DLD1 (cell line): ENCODE data around the gene TMPRSS6.

Source experiments
- in situ Hi-C: cut with HindIII; loops from 2 replicates; pipeline ENCODE4 v1.10.0; 2017; ENCODE audit warnings: low sequenced_read_pairs

The TMPRSS6 gene

DNA sequence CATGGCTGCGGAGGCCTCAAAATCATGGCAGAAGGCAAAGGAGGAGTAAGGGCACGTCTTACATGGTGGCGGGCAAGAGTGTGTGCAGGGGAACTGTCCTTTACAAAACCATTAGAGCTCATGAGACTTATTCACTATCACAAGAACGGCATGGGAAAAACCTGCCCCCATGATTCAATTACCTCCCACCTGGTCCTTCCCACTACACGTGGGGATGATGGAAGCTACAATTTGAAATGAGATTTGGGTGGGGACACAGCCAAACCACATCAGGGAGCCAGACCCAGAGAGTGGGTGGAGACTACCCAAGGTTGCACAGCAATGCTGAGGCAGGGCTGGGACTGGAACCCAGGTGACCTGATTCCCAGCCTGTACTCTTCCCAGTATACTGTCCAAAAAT, 8.6 kb upstream of the TMPRSS6 start:
- in situ Hi-C loops = no loop called here

- in situ Hi-C loops = no loop called here
These were observed 7.6 kb upstream of the TMPRSS6 start for GRCh38 chr22:37117092-37117491.

GRCh38 chr22:37115032-37115431, 5.5 kb upstream of the TMPRSS6 start:
- in situ Hi-C loops = no loop called here

GRCh38 chr22:37113757-37114156, 4.2 kb upstream of the TMPRSS6 start:
- in situ Hi-C loops = no loop called here

GRCh38 chr22:37112084-37112728, 2.7 kb upstream of the TMPRSS6 start:
- in situ Hi-C loops = no loop called here

GRCh38 chr22:37111156-37111717, 1.7 kb upstream of the TMPRSS6 start:
- in situ Hi-C loops = no loop called here

GRCh38 chr22:37107816-37108621, 1.5 kb downstream of the TMPRSS6 start:
- in situ Hi-C loops = no loop called here

DNA sequence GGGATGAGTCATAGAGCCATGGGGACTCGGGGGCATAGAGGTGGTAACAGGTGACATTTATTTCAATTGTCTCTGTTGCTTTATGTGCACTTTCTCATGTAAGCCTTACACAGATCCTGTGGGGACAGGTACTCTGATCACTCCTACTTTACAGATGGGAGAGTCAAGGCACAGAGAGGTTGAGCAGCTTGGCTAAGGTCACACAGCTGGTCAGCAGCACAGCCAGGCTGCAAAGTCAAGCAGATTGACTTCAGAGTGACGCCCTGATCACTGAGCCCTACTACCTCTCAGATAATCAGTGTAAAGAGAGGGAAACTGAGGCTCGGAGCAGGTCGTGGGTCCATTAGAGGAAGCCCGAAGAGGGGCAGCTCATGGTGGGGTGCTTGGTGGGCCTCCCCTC, 3.5 kb downstream of the TMPRSS6 start:
- in situ Hi-C loops = no loop called here

DNA sequence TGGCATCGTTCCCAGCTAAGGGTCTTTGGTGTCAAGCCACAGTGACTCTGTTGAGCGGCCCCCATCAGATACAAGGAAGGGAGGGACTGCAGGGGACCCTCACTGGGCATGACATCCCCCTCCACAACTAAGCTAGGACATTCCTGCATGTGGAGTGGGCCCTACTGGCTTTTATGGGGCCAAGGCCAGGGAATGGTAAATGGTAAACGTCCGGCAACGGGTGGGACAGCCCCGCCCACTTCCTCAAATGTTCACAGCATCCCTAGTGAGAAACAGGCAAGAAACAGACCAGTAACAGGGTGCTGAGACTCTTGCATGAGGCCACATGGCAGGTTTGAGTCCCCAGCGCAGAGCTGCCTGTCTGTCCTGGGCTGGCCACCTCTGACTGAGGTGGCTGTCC, 4.4 kb downstream of the TMPRSS6 start:
- in situ Hi-C loops = no loop called here

GRCh38 chr22:37103656-37104452, 5.7 kb downstream of the TMPRSS6 start:
- in situ Hi-C loops = no loop called here

DNA sequence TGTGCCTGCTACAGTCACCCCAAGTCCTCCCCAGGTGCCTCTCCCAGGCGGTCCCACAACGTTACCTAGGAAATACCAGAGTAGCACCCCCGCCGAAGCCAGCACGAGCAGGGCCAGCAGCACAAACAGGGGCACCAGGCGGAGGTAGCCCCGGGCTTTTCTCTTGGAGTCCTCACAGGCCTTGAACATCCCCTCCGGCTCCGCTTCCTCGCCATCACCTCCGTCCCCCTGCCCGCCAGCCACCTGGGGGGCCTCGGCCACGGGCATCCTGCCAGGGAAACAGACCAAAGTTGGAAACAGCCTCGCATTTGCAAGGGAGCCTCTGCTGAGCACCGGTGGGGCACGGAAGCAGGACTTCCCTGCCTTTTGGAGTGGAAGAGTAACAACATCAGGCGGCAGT, 6.4 kb downstream of the TMPRSS6 start:
- in situ Hi-C loops = no loop called here

- in situ Hi-C loops = no loop called here
These were observed 8.0 kb downstream of the TMPRSS6 start for GRCh38 chr22:37101311-37102066.

GRCh38 chr22:37100589-37101127, 8.9 kb downstream of the TMPRSS6 start:
- in situ Hi-C loops = no loop called here

DNA sequence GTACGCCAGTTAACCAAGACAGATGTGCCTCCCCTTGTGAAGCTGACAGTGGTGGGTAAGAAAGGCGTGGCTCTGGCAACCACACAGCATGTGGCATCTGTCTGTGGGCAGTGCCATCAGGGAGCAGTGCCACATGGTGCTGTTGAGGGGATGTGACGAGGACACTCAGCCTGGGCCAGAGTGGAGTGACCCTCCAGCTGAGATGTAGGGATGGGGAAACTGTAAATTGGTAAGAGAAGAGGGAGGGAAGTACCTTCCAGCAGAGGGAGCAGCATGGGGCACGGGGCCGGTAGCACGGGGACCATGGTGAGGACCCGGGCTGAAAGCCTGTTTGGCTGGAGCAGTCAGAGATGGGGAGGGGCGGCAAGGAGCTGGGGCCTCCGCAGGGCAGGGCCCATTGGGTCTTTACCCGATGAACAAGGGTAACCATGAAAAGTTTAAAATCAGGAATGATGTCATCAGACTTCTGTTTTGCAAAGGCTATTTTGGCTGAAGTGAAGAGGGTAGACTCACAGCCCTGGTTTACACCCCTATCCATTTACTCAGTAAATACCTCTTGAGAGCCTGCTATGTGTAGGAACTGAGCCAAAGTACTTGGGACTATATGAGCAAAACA, 10.4 kb downstream of the TMPRSS6 start:
- in situ Hi-C loops = no loop called here

DNA sequence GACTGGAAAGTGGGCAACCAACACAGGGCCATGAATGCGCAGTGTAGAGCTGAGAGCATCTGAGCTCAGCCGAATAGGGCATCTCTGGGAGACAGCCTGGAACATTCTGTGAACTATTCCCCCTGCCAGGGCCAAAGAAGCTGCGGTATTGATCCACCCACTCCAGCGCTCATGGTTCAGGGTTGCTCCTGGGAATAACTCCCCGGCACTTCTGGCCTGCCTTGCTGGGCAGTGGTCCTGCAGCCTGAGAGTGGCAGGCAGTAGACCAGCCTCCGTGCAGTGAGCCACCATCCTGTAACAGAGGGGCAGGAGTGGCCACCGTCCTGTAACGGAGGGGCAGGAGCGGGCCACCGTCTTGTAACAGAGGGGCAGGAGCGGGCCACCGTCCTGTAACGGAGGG, 12.2 kb downstream of the TMPRSS6 start:
- in situ Hi-C loops = no loop called here

DNA sequence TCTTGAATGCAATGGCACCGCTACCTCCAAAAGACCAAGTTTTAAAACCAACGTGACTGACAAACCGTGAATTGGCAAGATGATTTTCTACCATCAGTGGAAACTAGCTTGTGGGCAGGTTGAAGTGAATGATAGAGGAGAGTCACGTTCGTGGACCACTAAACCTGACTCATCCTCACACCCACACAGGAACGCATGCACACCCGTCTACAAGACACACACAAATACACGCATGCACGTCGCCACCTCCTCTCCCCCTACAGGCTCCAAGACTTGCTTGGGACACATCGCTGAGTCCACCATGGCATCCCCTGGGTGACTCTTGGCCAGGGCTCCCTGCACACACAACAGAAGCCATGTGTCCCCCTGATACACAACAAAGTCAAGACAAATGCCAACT, 14.4 kb downstream of the TMPRSS6 start:
- in situ Hi-C loops = no loop called here

GRCh38 chr22:37094239-37094638, 15.3 kb downstream of the TMPRSS6 start:
- in situ Hi-C loops = no loop called here

- in situ Hi-C loops = no loop called here
These were observed 16.5 kb downstream of the TMPRSS6 start for GRCh38 chr22:37092997-37093396.

GRCh38 chr22:37091994-37092393, 17.5 kb downstream of the TMPRSS6 start:
- in situ Hi-C loops = no loop called here
